HG02870 (cell line): ENCODE measurements around the gene TMEM255B.
A peak's percentile ranks its signal among the peaks of the same experiment; 100 is the strongest.
"Not testable (repeated sequence)": the region's sequence is repeated elsewhere in the genome, so short reads cannot be mapped to it uniquely, and the experiment has no call there.

ENCODE experiments used
- ATAC-seq: cut with Tn5 transposase; IDR thresholded peaks from one replicate; pipeline ENCODE4 v1.9.1; 2021; ENCODE audit warnings: mild to moderate bottlenecking, moderate library complexity; ENCODE audit not compliant: unreplicated experiment

The TMEM255B gene

DNA sequence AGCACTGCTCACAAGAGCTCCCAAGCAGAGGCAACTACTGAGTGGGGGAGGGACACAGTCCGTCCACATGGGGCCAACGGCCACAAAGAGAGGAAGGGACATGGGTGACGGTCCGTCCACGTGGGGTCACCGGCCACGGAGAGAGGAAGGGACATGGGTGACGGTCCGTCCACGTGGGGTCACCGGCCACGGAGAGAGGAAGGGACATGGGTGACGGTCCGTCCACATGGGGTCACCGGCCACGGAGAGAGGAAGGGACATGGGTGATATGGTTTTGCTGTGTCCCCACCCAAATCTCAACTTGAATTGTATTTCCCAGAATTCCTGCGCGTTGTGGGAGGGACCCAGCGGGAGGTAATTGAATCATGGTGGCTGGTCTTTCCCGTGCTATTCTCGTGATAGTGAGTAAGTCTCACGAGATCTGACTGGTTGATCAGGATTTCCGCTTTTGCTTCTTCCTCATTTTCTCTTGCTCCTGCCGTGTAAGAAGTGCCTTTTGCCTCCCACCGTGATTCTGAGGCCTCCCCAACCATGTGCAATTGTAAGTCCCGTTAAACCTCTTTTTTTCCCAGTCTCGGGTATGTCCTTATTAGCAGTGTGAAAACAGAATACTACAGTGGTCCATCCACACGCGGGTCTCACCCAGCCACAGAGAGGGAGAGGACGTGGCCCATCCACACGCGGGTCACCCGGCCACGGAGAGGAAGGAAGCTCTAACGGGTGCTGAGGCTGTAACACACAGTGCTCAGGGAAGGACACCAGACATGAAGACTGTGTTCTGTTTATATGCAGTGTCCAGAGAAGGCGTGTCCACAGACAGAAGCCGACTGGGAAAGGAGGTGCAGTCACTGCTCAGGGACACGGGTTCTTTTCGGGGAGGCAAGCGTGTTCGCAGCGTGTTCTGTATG, 56.4 kb downstream of the TMEM255B start:
- peak; percentile 36 for ATAC-seq

DNA sequence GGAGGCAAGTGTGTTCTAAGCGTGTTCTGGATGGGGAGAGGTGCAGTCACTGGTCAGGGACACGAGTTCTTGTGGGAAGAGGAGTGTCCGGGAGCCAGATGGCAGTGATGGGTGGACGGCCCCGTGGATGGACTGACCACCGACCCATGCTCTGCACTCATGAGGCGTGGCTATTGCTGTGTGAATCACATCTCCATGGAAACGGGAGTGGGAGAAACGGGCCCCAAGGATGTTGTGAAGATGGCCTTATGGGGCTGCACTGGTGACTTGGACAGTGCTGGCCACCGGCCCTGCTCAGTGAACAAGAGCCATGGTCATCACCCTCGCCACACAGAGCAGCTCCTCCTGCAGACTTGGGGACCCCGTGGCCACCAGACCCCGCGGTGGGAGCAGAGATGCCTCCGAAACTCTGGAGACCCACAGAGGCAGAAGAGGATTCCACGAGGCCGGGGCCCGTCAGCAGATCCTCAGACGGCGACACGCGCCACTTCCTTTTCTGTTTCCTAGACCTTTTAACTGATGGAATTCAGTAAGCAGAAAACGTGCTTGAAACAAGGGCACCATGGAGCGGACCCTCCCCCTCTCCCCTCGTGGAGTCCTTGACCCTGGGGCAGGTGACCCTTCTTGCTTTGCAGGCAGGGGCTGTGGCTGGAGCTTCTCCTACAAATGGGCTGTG, 57.4 kb downstream of the TMEM255B start:
- no peak for ATAC-seq

DNA sequence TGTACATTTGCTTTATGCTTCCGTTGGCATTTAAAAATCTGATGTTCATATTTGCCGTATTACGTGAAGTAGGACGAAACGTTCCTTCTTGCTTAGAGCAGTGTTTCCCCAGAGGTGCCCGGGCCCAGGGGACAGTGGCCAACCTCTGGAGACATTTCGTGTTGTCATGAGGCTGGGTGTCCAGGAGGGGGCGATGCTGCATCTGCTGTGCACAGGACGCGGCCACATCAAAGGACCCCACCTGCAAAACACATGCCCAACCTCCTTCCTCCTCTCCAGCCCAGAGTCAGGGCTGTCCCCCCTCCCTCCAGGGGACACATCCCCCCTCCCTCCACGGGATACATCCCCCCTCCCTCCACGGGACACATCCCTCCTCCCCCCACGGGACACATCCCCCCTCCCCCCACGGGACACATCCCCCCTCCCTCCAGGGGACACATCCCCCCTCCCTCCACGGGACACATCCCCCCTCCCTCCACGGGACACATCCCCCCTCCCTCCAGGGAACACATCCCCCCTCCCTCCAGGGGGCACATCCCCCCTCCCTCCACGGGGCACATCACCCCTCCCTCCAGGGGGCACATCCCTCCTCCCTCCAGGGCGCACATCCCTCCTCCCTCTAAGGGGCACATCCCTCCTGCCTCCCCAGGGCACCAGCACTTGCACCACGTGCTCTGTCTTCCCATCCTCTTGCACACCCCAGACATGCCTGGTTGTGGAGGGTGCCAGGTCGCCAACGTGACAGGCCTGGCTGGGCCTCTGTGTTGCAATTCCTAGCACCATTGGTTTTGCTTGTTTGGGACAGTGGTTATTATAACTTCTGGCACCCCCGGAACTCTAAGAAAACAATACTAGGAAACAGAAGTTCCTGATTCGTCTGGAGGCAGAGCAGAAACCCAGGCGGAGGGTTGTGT, 58.2 kb downstream of the TMEM255B start:
- peak; percentile 68 for ATAC-seq

DNA sequence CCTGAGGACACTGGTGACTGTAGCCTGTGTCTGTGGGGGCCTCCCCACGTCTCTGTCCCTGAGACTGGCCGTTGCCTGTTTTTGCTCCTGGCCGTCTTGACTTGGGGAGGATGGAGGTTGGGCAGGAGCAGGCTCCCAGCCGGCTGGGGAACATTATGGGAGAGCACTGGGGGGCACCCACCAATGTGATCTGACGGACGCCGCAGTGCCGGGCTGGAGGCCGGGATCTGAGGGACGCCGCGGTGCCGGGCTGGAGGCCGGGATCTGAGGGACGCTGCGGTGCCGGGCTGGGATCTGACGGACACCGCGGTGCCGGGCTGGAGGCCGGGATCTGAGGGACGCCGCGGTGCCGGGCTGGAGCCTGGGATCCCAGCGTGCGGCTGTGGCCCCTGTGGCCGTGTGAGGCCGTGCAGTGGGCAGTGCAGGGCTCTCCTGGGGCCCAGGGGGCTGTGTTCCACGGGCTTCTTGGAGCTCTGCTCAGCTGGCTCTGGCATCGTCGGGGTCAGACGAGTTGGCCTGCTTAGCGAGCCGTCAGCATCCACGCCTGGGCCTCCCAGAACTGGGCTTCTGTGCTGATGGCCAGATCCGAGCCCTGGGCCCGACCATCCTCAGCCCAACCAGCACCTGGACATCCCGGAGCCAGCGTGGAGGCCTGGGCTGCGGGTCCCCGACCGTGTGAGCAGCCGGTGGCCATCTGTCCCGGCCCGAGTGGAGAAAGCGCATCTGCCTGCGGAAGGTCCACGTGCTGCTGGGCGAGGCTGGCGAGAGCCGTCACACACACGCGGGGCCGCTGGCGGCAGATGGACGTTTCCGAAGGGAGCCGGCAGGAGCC, 59.0 kb downstream of the TMEM255B start:
- ATAC-seq = no peak

DNA sequence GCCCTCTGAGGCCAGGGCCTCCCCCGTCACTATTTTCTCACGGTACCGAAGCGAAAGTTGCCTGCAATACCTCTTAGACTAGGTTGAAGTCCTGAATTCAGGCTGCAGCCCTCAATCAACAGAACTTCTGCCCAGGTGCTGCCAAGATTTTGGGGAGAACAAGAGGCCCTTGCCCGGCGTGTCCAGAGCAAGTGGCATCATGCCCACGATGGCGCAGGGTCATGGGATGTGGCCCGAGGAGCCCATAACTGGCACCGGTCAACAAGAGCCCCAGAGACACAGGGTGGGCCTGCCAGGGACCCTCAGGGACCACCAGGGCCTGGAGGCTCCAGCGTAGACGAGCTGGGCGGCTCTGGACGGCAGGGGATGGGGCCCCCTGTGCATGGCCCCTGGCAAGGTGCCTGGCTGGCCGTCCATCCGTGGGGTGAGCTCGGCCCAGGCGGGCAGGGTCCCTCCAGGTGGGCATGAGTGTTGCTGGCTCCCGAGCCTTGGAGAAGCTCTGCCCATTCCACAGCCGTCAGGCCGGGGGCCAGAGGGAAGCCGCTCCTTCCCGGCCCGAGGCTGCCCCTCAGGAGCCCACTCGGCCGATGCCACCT, 59.8 kb downstream of the TMEM255B start:
- no peak for ATAC-seq

DNA sequence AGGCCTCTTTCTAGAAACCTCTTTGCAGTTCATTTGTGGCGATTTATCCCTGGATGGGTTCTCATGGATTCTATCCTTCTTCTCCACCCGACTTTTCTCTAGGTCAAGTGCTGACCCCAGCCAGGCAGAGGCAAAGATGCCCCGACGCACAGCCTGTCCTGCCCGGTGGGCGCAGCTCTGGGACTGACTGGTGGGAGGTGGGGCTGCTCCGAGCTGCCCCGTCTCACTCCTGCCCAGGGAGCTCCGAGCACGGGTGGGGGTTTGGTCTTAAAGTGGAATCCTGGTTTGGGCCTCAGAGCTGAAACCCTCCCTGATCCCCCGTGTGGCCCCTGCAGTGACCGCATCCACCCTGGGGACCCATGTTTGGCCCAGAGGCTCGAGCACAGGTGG, 60.3 kb downstream of the TMEM255B start:
- no peak for ATAC-seq

DNA sequence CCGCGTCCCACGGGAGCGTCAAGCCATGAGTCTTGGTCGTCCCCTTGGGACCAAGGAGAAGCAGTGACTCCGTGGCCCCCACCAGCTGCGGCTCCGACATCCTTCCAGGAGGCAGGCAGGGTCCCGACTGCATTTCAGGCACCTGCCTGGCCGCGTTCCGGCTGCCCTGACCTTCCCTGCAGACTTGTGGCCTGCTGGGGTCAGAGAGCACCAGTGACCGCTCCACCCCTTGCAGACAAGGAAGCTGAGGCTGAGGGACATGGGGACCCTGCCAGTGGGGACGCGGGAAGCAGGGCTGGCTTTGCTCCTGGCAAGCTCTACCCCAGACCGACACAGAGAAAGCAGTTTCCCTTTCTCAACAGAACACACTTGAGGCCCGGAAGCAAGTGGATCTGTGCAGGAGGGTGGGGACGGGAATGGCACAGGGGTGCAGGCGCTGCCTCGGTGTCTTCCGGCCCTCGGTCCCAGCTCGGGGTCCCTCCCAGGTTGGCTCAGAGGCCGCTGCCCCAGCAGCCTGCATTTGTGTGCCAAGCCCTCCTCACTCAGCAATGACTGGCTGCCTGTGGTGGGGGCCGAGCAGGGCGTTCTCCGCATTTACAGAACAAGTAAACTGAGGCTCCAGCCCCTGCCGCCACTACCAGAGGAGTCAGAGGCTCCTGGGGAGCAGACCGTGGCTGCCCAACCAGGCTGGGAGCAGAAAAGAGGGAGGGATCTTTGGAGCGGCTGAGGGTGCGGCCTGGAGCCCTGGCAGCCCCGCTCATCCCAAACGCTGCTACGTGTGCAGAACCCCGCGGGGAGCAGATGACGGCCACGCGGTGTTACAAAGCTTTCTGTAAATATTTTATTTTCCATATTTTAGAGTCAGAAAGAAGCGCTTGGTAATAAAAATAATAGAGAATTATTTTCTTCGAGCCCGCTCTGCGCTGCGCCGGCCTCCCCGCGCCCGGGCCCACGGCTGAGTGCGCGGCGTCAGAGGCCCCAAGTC, 61.0 kb downstream of the TMEM255B start:
- ATAC-seq = no peak

DNA sequence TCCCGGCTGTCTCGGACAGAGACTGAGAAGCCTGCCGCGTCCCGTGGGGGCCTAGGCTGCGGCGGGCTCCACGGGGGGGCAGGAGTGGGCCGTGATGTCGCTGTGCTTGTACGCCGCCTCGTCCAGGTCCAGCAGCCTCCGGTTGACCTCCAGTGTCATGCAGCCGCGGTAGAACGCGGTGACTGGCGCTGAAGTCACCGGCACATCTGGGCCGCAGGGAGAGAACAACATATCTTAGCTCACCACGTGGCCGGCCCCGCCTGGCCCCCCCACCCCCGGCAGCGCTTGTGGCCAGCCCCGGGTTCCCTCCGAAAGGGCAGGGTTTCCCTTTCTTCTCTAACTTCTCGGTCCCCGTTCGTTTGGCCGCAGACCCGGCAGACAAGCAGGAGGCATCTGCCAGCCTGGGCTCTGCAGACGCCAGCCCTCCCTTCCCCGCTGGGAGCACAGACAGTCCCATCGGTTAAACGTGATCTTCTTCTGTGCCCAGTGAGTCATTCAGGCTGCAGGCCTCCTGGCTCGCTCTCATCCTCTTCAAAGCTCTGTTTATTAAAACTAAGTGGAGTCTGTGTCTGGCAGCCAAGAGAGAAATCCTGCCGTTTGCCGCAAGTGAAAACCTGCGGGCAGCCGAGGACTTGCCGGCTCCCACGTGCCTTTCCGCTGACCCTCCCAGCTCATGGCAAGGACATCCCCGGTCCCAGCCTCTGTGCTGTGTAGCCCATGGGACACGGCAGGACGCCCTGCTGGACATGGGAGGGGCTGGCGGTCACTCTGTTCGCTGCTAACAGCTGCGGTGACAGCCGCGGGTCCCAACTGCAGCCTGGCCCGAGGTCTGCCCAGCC, 62.0 kb downstream of the TMEM255B start:
- ATAC-seq = no peak

DNA sequence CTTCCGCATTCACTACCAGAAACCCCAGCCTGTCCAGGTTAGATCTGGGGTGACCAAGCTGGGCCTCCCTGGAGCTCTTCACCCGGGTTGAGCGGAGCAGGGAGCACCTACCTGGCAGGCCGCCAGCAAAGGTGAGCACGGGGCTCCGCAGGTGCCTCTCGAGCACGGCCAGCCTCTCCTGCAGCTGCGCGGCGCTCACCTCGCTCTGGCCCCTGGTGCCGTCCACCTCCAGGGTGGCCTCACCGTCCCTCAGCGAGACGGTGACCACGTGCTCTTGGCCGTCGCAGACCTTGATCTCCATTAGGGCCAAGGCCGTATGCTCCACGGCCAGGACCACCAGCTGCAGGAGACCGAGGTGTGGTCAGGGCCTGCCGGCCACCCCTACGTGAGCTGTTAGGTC, 62.8 kb downstream of the TMEM255B start:
- ATAC-seq = no peak

DNA sequence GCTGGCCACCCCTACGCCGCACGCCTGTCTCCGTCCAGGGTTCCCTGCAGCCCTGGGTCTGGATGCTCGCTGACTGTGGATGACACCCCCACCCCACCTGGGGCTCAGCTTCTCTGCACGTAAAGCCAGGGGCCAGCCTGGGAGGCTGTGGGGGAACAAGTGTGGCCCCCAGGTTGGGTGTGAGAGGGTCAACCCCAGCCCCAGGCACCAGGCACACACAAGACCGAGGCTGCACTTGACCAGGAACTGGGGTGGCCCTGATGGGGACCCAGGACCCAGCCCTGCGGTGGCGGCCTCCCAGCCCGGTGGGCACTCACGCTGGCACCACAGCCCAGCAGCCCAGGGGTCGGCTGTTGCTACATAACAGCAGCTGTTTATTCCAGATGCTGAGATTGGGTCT, 63.2 kb downstream of the TMEM255B start:
- ATAC-seq = no peak

DNA sequence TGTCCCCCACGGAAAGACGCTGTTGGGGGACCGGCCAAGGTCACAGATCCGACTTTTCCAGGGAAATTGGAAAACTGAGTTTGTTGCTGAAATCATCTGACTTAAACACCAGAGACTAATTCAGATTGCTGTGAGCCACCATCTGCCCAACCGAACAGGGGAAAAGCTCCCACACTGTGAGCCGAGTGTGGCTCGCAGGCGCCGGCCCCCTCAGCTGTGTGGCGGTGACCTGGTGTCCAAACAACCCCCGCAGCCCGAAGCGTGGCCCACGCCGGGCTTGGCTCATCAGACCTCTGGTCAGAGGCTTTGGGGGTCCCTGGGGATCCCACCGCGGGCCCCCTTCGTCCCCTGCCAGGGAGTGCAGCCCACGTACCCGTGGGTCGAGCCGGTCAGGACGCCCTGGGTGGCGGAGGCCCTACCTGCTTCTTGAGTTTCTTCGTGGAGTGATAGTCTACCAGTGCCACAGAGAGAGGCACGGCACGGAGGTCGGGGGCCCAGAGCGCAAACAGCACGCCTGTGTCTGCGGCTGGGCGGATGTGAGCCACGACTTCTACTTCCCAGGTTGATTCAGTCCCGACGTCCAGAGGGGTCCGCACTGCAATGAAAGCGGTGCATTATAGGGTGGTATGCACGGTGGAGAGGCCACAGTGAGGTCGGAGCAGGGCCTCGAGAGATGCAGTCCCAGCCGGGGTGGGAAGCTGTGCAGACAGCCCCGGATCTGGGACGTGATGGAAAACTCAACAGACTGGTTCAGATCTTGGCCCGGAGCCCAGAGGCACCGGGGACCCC, 64.1 kb downstream of the TMEM255B start:
- ATAC-seq = no peak

DNA sequence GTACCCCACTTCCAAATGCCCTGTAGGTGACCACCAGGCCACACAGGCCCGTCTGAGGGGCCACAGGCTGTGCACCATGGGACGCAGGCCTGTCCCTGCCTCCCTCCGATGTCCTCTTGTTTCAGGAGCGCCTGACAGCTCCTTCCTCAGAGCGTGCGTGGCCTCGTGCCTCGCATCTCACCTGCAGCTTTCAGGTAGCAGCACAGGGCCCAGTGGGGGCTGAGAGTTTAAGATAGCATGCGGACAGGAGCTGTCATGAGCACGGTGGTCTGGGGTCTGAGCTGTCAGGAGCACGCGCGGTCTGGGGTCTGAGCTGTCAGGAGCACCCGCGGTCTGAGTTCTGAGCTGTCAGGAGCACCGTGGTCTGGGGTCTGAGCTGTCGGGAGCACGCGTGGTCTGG, 64.7 kb downstream of the TMEM255B start:
- no peak for ATAC-seq

DNA sequence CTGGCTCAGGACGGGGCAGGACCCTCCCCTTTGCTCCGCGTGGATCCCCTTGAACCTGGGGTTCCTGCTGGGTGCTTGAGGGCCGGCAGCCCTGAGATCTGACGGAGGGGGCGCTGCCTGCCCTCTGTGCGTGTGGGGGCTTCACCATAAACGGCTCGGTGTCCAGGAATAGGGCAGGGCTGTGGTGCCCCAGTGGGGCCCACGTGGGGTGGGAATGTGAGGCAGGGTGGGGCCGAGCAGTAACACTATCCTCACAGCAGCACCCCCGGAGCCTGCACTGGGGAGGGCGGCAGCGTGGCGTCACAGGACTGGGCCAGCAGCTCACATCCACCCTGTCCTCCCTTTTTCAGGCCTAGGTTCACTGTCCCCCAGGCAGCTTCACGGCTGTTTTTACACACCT, 66.8 kb downstream of the TMEM255B start:
- no peak for ATAC-seq

DNA sequence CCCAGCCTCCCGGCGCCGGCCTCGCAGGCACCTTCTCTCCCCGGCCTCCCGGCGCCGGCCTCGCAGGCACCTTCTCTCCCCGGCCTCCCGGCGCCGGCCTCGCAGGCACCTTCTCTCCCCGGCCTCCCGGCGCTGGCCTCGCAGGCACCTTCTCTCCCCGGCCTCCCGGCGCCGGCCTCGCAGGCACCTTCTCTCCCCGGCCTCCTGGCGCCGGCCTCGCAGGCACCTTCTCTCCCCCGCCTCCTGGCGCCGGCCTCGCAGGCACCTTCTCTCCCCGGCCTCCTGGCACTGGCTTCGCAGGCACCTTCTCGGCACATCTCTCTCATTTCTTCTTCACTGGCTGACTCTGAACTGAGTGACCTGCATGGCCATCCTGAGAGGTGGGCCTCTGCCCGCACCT, 67.4 kb downstream of the TMEM255B start:
- ATAC-seq = not testable (repeated sequence)

DNA sequence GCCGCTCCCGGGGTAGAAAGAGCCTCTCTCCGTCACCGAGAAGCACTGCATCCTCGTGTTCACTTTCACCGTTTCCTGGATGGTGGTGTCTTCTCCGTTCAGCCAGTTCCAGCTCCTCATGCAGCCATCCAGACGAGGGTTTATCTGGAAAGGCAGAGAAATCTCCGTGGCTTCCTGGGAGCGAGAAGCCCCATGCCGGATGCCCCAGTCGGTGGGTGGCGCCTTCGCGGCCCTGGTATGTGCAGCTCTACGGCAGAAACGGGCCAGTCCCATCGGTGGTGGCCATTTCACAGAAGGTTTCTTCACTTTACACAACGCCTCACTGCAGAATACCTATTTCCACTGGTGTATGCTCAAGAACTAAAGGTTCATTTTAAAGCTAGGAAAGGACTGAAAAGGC, 68.0 kb downstream of the TMEM255B start:
- no peak for ATAC-seq

DNA sequence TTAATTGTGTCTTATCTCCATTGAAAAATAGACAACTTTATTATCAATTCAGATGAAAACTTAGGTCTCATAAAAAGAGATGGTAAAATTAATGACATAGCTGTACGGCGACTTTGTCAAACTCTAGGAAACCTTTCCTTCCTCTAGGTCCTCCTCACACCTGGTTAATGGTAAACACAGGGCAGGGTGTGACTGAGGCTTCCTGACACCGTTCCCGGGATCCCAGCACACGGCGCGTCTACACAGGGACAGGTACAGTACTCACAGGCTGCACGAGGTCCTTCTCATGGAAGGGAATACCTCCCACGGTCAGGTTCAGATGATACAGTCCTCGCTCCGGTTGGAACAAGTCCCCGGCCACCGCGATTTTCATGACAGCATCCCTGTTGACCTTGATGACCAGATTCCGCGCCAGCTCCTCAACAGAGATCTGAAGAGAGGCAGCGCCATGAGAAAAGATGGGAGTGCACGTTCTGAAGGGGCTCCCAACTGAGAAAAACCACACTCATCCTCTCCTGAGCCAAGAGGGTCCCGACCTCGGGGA, 69.3 kb downstream of the TMEM255B start:
- no peak for ATAC-seq

DNA sequence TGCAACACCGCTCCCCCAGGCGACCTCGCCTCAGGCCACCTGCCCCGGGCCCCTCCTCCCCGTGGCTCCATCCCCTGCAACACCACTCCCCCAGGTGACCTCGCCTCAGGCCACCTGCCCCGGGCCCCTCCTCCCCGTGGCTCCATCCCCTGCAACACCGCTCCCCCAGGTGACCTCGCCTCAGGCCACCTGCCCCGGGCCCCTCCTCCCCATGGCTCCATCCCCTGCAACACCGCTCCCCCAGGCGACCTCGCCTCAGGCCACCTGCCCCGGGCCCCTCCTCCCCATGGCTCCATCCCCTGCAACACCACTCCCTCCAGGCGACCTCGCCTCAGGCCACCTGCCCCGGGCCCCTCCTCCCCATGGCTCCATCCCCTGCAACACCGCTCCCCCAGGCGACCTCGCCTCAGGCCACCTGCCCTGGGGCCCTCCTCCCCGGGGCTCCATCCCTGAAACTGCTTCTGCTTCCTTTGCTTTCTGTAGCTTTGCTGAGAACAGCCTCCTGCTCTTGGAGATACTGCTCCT, 71.5 kb downstream of the TMEM255B start:
- not testable (repeated sequence) for ATAC-seq
